ENCODE results near the gene ARHGAP10.

- no peak for TF ChIP-seq REST (IDR thresholded peaks at IDR 0.05; ENCODE audit: low read depth)
- TF ChIP-seq EP300 (IDR thresholded peaks at IDR 0.05; ENCODE audit: borderline replicate concordance) = no peak
- TF ChIP-seq MAX (IDR thresholded peaks at IDR 0.05) = no peak
- TF ChIP-seq TCF12 (IDR thresholded peaks at IDR 0.05; ENCODE audit: low read depth) = no peak
- no peak for TF ChIP-seq CREB1 (IDR thresholded peaks at IDR 0.05; ENCODE audit: low read depth)
- no peak for TF ChIP-seq ZBTB7A (IDR thresholded peaks at IDR 0.05; ENCODE audit: low read depth)
- no peak for TF ChIP-seq EGR1 (IDR thresholded peaks at IDR 0.05)
- TF ChIP-seq TAF1 (IDR thresholded peaks at IDR 0.05; ENCODE audit: low read depth) = no peak
- TF ChIP-seq TEAD4 (IDR thresholded peaks at IDR 0.05) = no peak
These were observed 123.7 kb downstream of the ARHGAP10 start for GRCh38 chr4:147855571-147856009.
